ENCODE measurements around the gene KCNH8.
"Not testable (repeated sequence)": the region's sequence is repeated elsewhere in the genome, so short reads cannot be mapped to it uniquely, and the experiment has no call there.

The KCNH8 gene

GRCh38 chr3:19221081-19221480, 72.8 kb downstream of the KCNH8 start:
- Histone ChIP-seq H3K27ac (ENCODE audit: low read depth, low read length) (no peak overlapping the region), H3K4me3 (ENCODE audit: low read length) (no peak overlapping the region), H3K9me3 (ENCODE audit: insufficient read depth, low read depth, low read length) (no peaks in the 10 kb centered on the region), H3K36me3 (ENCODE audit: insufficient read depth, low read length) (no peaks in the 10 kb centered on the region), H3K4me1 (ENCODE audit: insufficient read depth, low read length) (peaks cover 16% of the 10 kb centered on the region; the same call in 1 of the 2 replicates), H3K27me3 (ENCODE audit: insufficient read depth, low read length) (no peaks in the 10 kb centered on the region), H3K9ac (ENCODE audit: low read depth, low read length) (no peak overlapping the region)
- 60% methylated on average over 2 of the region's 2 CpGs for WGBS

GRCh38 chr3:19226479-19226878, 78.2 kb downstream of the KCNH8 start:
- H3K4me1 ChIP-seq (ENCODE audit: insufficient read depth, low read length): peaks cover 12% of the 10 kb centered on the region; the same call in 1 of the 2 replicates
- H3K9ac ChIP-seq (ENCODE audit: low read depth, low read length): no peak overlapping the region
- H3K27ac ChIP-seq (ENCODE audit: low read depth, low read length): no peak overlapping the region
- WGBS: 58% methylated on average over 2 of the region's 2 CpGs
- no peaks in the 10 kb centered on the region for H3K27me3 ChIP-seq (ENCODE audit: insufficient read depth, low read length)
- no peaks in the 10 kb centered on the region for H3K9me3 ChIP-seq (ENCODE audit: insufficient read depth, low read depth, low read length)
- no peak overlapping the region for H3K4me3 ChIP-seq (ENCODE audit: low read length)
- no peaks in the 10 kb centered on the region for H3K36me3 ChIP-seq (ENCODE audit: insufficient read depth, low read length)

- WGBS: 100% methylated on average over 3 of the region's 3 CpGs
- Histone ChIP-seq H3K4me3 (ENCODE audit: low read length) (no peak overlapping the region), H3K9me3 (ENCODE audit: insufficient read depth, low read depth, low read length) (no peaks in the 10 kb centered on the region), H3K27me3 (ENCODE audit: insufficient read depth, low read length) (no peaks in the 10 kb centered on the region), H3K4me1 (ENCODE audit: insufficient read depth, low read length) (peaks cover 9% of the 10 kb centered on the region; the same call in 1 of the 2 replicates), H3K36me3 (ENCODE audit: insufficient read depth, low read length) (no peaks in the 10 kb centered on the region), H3K27ac (ENCODE audit: low read depth, low read length) (no peak overlapping the region), H3K9ac (ENCODE audit: low read depth, low read length) (no peak overlapping the region)
These were observed 79.9 kb downstream of the KCNH8 start for GRCh38 chr3:19228167-19228566.

DNA sequence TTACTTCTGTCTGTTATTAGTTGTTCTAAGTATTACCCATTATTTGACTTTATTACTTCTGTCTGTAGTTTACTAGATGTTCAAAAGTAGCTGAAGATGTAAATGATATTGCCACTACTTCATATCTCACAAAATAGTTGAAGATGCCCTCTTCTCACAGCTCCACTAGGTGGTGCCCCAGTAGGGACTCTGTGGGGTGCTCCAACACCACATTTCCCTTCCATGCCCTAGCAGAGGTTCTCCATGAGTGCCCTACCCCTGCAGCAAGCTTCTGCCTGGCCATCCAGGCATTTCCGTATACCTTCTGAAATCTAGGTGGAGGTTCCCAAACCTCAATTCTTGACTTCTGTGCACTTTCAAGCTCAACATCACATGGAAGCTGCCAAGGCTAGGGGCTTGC, 80.8 kb downstream of the KCNH8 start:
- Histone ChIP-seq H3K9me3 (ENCODE audit: insufficient read depth, low read depth, low read length) (no peaks in the 10 kb centered on the region), H3K4me1 (ENCODE audit: insufficient read depth, low read length) (peaks cover 9% of the 10 kb centered on the region; the same call in 1 of the 2 replicates), H3K4me3 (ENCODE audit: low read length) (no peak overlapping the region), H3K27ac (ENCODE audit: low read depth, low read length) (no peak overlapping the region), H3K27me3 (ENCODE audit: insufficient read depth, low read length) (no peaks in the 10 kb centered on the region), H3K9ac (ENCODE audit: low read depth, low read length) (no peak overlapping the region), H3K36me3 (ENCODE audit: insufficient read depth, low read length) (no peaks in the 10 kb centered on the region)
- 95% methylated on average over 1 of the region's 1 CpG for WGBS

DNA sequence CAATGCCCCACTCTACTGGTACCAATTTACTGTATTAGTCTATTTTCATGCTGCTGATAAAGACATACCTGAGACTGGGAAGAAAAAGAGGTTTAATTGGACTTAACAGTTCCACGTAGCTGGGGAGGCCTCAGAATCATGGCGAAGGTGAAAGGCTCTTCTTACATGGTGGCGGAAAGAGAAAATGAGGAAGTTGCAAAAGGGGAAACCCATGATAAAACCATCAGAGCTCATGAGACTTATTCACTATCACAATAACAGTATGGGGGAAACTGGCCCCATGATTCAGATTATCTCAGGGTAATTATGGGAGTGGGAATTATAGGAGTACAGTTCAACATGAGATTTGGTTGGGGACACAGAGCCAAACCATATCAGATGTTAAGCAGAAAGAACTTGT, 81.6 kb downstream of the KCNH8 start:
- H3K4me1 ChIP-seq (ENCODE audit: insufficient read depth, low read length); H3K27ac ChIP-seq (ENCODE audit: low read depth, low read length); H3K4me3 ChIP-seq (ENCODE audit: low read length); H3K36me3 ChIP-seq (ENCODE audit: insufficient read depth, low read length); H3K27me3 ChIP-seq (ENCODE audit: insufficient read depth, low read length); H3K9me3 ChIP-seq (ENCODE audit: insufficient read depth, low read depth, low read length); H3K9ac ChIP-seq (ENCODE audit: low read depth, low read length): not testable (repeated sequence)
- 93% methylated on average over 3 of the region's 3 CpGs for WGBS

DNA sequence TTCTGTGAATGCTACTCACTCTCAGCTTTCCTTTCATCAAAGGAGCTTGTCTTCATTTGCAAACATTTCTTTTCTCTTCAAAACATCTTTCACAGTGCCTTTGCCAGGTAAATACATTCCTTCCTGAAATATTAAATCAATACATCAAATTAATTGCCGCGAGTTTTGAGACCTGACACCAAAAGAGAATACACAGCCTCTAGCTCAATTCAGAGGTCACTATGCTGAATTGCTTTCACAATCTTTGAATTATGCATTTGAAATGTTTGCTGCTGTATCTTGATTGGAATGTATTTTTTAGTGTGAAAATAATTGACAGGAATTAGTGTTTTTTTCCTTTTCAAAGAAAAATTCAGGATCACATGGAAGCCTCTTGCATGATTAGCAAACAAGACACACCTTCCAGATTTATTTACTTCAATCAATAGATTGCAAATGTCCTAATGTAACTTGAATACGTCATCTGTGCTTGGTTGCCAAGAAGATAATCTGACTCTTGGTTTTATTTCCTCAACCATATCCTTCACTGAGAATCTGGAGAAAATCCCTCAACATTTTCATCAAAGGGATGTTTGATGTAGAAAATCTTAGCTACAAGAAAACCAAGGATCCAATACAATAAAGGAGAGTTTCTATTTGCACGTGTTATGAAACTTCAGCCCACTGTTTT, 83.6 kb downstream of the KCNH8 start:
- Histone ChIP-seq H3K9me3 (ENCODE audit: insufficient read depth, low read depth, low read length) (no peaks in the 10 kb centered on the region), H3K27ac (ENCODE audit: low read depth, low read length) (no peak overlapping the region), H3K27me3 (ENCODE audit: insufficient read depth, low read length) (no peaks in the 10 kb centered on the region), H3K9ac (ENCODE audit: low read depth, low read length) (no peak overlapping the region), H3K4me3 (ENCODE audit: low read length) (no peak overlapping the region), H3K36me3 (ENCODE audit: insufficient read depth, low read length) (no peaks in the 10 kb centered on the region), H3K4me1 (ENCODE audit: insufficient read depth, low read length) (peaks cover 4% of the 10 kb centered on the region)
- WGBS: 98% methylated on average over 3 of the region's 4 CpGs

GRCh38 chr3:19232566-19232965, 84.3 kb downstream of the KCNH8 start:
- H3K4me3 ChIP-seq (ENCODE audit: low read length): no peak overlapping the region
- no peak overlapping the region for H3K9ac ChIP-seq (ENCODE audit: low read depth, low read length)
- H3K36me3 ChIP-seq (ENCODE audit: insufficient read depth, low read length): no peaks in the 10 kb centered on the region
- WGBS: 87% methylated on average over 2 of the region's 2 CpGs
- H3K27me3 ChIP-seq (ENCODE audit: insufficient read depth, low read length): no peaks in the 10 kb centered on the region
- no peak overlapping the region for H3K27ac ChIP-seq (ENCODE audit: low read depth, low read length)
- peaks cover 4% of the 10 kb centered on the region; the same call in 1 of the 2 replicates for H3K4me1 ChIP-seq (ENCODE audit: insufficient read depth, low read length)
- no peaks in the 10 kb centered on the region for H3K9me3 ChIP-seq (ENCODE audit: insufficient read depth, low read depth, low read length)

DNA sequence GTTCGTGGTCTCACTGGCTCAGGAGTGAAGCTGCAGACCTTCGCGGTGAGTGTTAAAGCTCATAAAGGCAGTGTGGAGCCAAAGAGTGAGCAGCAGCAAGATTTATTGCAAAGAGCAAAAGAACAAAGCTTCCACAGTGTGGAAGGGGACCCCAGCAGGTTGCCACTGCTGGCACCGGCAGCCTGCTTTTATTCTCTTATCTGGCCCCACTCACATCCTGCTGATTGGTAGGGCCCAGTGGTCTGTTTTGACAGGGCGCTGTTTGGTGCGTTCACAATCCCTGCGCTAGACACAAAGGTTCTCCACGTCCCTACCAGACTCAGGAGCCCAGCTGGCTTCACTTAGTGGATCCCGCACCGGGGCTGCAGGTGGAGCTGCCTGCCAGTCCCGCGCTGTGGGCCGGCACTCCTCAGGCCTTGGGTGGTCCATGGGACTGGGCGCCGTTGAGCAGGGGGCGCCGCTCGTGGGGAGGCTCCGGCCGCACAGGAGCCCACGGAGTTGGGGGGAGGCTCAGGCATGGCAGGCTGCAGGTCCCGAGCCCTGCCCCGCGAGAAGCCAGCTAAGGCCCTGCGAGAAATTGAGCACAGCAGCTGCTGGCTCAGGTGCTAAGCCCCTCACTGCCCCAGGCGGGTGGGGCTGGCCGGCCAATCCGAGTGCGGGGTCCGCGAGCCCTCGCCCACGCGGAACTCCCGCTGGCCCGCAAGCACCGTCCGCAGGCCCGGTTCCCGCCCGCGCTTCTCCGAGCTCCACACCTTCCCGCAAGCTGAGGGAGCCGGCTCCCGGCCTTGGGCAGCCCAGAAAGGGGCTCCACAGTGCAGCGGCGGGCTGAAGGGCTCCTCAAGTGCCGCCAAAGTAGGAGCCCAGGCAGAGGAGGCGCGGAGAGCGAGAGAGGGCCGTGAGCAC, 85.8 kb downstream of the KCNH8 start:
- not testable (repeated sequence) for H3K36me3 ChIP-seq (ENCODE audit: insufficient read depth, low read length)

DNA sequence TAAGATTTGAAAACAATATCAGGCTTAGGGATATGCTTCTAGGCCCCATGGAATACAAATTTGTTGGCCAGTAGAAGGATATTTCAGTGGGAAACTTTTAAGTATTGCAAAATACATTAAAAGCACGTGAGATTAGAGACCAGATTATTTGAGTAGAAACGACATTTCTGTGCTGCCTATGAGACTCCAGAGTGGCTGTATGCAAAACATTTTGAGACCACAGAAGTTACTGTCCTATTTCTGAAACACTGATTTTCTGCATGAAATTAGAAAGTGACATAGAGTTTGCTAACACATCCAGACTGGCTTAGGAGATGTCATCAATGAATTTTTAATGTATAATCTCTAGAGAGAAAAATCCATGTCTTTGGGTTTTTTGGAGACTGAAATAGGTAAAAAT, 99.8 kb downstream of the KCNH8 start:
- H3K27ac ChIP-seq (ENCODE audit: low read depth, low read length): no peak overlapping the region
- H3K27me3 ChIP-seq (ENCODE audit: insufficient read depth, low read length): no peaks in the 10 kb centered on the region
- H3K36me3 ChIP-seq (ENCODE audit: insufficient read depth, low read length): no peaks in the 10 kb centered on the region
- H3K4me1 ChIP-seq (ENCODE audit: insufficient read depth, low read length): peaks cover 11% of the 10 kb centered on the region; the same call in 1 of the 2 replicates
- 92% methylated on average over 2 of the region's 2 CpGs for WGBS
- H3K9me3 ChIP-seq (ENCODE audit: insufficient read depth, low read depth, low read length): no peaks in the 10 kb centered on the region
- no peak overlapping the region for H3K9ac ChIP-seq (ENCODE audit: low read depth, low read length)
- no peak overlapping the region for H3K4me3 ChIP-seq (ENCODE audit: low read length)

More for the DNA sequence above, 85.8 kb downstream of the KCNH8 start:
- not testable (repeated sequence) for H3K4me1 ChIP-seq (ENCODE audit: insufficient read depth, low read length); H3K9me3 ChIP-seq (ENCODE audit: insufficient read depth, low read depth, low read length); H3K9ac ChIP-seq (ENCODE audit: low read depth, low read length); H3K4me3 ChIP-seq (ENCODE audit: low read length); H3K27me3 ChIP-seq (ENCODE audit: insufficient read depth, low read length); H3K27ac ChIP-seq (ENCODE audit: low read depth, low read length)
- 95% methylated on average over 53 of the region's 53 CpGs for WGBS

DNA sequence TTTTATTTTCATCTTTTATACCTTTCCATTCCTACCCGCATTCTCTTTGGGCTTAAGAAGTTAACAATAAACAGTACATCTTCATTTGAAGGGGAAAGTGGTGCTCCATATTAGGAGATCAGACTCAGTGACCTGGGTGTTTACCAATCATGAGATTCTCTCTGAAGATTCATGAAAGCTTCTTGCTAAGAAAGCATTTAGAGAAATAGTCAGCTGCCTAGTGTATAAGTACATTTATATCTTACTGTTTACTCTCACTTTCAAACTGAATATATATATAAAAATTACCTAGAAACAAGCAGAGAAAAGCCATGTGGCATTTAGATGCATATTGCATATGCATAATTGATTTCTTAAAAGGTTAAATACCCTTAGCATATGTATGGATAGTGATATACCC, 100.5 kb downstream of the KCNH8 start:
- WGBS: no CpG with 5 or more reads among the region's 1 CpG
- Histone ChIP-seq H3K27ac (ENCODE audit: low read depth, low read length) (no peak overlapping the region), H3K27me3 (ENCODE audit: insufficient read depth, low read length) (no peaks in the 10 kb centered on the region), H3K9ac (ENCODE audit: low read depth, low read length) (no peak overlapping the region), H3K9me3 (ENCODE audit: insufficient read depth, low read depth, low read length) (no peaks in the 10 kb centered on the region), H3K4me1 (ENCODE audit: insufficient read depth, low read length) (peaks cover 11% of the 10 kb centered on the region; the same call in 1 of the 2 replicates), H3K36me3 (ENCODE audit: insufficient read depth, low read length) (no peaks in the 10 kb centered on the region), H3K4me3 (ENCODE audit: low read length) (no peak overlapping the region)

DNA sequence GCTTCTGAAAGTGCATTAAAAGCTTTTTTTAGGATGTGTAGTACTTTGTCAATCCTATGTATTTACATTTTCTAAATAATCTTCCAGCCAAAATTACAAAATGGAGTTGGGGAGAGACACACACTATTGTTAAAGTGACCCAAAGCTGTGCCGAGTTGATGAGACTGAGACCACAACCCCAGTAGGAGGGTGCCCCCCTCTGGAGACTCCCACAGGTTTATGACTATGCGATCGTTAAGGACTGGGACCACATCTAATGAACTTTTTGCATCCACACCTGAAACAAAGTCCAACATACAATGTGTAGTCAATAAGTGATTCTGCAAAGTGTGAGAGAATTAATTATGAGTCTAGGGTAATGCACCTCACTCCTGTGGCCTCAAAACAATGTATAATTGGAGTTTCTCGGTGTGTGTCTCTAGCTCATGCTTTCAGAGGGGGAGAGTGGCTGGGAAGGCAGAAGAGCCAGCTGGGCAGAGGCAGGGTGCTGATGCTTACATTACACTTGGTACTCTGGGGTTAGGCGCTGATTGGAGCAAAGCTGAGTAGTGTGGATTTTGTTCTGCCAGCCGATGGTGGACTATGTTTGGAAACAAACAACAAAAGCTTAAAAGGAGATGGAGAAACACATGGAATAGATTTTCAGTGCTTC, 102.8 kb downstream of the KCNH8 start:
- Histone ChIP-seq H3K36me3 (ENCODE audit: insufficient read depth, low read length) (no peaks in the 10 kb centered on the region), H3K4me3 (ENCODE audit: low read length) (no peak overlapping the region), H3K9ac (ENCODE audit: low read depth, low read length) (no peak overlapping the region), H3K27me3 (ENCODE audit: insufficient read depth, low read length) (no peaks in the 10 kb centered on the region), H3K4me1 (ENCODE audit: insufficient read depth, low read length) (peaks cover 11% of the 10 kb centered on the region; the same call in 1 of the 2 replicates), H3K27ac (ENCODE audit: low read depth, low read length) (no peak overlapping the region), H3K9me3 (ENCODE audit: insufficient read depth, low read depth, low read length) (no peaks in the 10 kb centered on the region)
- WGBS: 81% methylated on average over 6 of the region's 6 CpGs
